Left kidney (tissue), 8 donors: Measurements from ENCODE around the gene CASZ1. TPM values are rescaled to one million over a fixed set of nuclear protein-coding genes. Genes with fewer than 3 reads are reported as not detected.

ENCODE experiments used
- DNase-seq: peaks from one replicate; pipeline ENCODE4 v3.0.0-alpha.2; 2013
- long read RNA-seq, 8 donors: transcript quantifications; one replicate each; lab custom pipeline, GENCODE V29; 2026
- polyA plus RNA-seq: library from polyadenylated mRNA; unstranded; fragments of 120-200 nt; gene quantifications from one replicate; pipeline ENCODE4 v1.2.1, GENCODE V29; 2013; ENCODE audit not compliant: insufficient read length

CASZ1 gene, protein sequence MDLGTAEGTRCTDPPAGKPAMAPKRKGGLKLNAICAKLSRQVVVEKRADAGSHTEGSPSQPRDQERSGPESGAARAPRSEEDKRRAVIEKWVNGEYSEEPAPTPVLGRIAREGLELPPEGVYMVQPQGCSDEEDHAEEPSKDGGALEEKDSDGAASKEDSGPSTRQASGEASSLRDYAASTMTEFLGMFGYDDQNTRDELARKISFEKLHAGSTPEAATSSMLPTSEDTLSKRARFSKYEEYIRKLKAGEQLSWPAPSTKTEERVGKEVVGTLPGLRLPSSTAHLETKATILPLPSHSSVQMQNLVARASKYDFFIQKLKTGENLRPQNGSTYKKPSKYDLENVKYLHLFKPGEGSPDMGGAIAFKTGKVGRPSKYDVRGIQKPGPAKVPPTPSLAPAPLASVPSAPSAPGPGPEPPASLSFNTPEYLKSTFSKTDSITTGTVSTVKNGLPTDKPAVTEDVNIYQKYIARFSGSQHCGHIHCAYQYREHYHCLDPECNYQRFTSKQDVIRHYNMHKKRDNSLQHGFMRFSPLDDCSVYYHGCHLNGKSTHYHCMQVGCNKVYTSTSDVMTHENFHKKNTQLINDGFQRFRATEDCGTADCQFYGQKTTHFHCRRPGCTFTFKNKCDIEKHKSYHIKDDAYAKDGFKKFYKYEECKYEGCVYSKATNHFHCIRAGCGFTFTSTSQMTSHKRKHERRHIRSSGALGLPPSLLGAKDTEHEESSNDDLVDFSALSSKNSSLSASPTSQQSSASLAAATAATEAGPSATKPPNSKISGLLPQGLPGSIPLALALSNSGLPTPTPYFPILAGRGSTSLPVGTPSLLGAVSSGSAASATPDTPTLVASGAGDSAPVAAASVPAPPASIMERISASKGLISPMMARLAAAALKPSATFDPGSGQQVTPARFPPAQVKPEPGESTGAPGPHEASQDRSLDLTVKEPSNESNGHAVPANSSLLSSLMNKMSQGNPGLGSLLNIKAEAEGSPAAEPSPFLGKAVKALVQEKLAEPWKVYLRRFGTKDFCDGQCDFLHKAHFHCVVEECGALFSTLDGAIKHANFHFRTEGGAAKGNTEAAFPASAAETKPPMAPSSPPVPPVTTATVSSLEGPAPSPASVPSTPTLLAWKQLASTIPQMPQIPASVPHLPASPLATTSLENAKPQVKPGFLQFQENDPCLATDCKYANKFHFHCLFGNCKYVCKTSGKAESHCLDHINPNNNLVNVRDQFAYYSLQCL (N-terminal part only)
- polyA plus RNA-seq, result 18.0 TPM
- long read RNA-seq, donor 1, partial matches to known transcripts, result 5 of 6 reads
- long read RNA-seq, donor 1, other reads (novel, unspliced or antisense), result 0 of 6 reads
- long read RNA-seq, donor 2, result 0 reads
- long read RNA-seq, donor 3, result 0 reads
- long read RNA-seq, donor 4, partial matches to known transcripts, result 0 of 1 reads
- long read RNA-seq, donor 4, other reads (novel, unspliced or antisense), result 0 of 1 reads
- long read RNA-seq, donor 5, result 0 reads
- long read RNA-seq, donor 6, result 0 reads
- long read RNA-seq, donor 7, result 0 reads
- long read RNA-seq, donor 8, result 0 reads

DNA sequence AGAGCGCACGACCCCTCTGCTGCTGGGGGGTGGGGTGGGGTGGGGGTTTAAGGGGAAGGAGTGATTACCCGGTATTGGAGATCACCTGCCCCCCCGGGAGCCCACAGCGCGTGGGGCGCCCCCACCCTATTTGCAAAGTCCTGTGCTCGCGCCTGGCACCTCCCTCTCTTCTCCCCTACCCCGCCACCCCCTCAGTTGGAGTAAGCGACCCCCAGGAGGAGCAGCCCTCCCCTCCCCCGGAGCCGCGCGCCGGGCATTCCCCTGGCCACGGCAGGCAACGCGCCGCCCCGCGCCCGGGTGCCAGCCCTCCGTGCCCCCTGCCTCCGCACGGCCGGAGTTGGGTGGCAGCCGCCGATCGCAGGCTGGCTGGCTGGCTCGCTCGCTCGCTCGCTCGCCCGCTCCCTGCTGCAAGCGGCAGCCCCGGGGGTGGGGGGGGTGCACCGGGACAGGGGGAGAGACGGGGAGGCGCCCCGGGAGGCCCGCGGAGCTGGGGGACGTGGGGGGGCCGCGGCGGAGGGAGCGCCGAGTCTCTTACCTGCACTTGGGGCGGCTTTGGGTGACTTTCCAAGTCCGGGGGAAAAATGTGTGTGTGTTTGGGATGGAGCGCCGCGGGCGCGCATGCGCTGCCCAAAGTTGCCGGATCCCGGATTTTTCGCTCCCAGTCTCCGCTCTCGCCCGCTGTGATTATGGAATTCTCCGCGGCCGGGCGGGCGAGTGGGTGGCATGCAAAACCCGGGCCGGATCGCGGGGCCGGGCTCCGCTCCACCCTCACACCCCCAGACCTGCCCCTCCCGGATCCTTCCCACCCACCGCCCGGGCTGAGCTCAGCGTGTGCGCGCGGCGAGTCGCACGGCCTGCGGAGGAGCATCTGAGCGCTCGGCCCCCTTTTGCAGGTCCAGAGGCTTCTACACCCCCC, at the start of gene CASZ1:
Gene CASZ1, minus strand, starts transcription at position 618 of the 916 bp plus-strand sequence. CDS start 102,757 bp downstream, outside the sequence.
- peak; percentile 89 for DNase-seq

DNA sequence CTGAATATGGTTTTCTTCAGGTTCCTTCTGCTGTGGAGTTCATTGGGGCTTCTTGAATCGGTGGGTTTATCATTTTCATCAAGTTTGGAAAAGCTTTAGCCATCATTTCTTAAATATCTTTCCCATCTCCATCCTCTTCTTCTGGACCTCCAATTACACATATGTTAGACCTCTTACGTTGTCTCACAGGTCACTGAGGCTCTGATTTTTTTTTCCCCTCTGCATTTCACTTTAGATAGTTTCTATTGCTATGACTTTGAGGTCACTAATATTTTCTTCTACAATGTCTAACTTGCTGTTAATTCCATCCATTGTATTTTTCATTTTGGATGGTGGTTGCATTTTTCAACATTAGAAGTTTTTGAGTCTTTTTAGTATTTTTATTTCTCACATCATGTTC, 47.3 kb upstream of the CASZ1 start:
- DNase-seq, result no peak

DNA sequence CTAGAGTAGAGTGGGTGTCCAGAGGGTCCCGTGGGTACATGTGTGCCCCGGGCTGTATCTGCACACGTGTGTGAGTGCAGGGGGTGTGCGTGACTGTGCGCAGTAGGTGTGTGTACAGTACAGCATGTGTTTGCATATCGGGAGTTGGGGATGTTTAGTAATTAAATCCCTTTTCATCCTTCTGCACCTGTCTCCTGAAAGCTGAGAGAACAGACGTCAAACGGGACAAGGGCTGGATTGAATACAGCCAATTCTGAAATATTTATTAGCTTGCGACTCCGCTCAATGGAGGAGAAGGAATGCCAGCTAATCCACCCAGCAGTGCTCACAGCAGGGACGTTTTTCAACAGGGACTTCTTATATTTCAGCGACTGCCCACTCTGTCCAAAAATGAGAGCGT, 44.7 kb upstream of the CASZ1 start:
- no peak for DNase-seq

DNA sequence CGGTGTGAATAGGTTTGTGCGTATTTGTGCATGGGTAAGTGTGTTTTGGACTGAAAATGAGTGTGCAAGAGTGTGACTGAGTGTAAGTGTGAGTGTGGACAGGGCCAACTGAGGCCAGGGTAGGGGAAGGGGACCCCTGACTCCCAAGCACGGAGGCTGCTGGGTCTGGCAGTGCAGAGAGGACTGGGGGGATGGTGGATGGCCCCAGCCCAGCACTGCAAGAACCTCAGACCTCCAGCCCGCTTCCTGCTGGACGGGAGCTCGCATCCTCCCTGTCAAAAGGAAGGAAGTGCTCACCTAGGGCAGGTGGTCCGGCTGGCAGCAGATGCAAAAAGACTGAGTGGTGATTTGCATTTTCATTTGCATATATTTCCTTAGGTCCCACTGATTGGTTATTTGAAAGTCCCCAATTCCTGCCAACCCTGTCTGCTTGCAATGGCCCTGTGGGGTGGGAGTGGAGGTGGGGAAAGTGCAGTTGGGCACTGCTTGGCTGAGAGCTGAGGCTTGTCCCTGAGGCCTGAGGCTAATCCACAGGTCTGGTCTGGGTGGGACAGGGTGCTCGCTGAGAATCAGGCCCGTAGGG, 42.8 kb upstream of the CASZ1 start:
- no peak for DNase-seq

DNA sequence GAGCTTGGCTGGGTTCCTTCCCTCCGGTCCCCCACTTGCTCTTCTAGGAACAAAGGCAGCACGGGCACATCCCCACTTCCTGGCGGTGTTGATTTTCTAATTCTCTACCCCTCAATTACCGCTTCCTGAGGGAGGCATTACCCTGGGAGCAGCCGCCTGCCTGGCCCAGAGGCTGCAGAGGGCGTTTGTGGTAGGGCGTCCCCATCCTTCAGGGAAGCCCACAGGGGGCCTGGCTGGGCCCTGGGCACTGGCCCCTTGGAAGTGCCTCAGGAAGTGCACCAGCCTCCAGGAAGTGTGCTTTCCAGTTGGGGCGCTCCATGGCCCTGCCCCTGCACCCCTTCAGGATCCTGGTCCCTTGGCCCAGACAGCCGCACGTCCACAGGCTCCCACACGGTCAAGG, 42.1 kb upstream of the CASZ1 start:
- no peak for DNase-seq

DNA sequence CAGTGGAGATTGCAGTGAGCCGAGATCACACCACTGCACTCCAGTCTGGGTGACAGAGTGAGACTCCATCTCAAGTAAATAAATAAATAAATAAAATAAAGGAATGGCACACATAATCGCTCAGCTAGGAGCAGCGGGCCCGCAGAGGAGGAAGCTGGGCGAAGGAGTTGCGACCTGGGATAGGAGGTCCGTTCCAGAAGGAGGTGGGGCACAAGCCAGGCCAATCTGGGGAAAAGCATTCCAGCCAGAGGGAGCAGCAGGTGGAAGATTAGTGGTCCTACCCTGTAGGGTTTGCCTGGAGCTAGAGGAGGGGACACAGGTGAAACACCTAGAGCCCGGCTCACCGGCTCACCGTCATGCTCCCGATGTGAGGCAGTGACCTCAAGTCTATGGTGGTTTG, 40.3 kb upstream of the CASZ1 start:
- DNase-seq, result no peak

DNA sequence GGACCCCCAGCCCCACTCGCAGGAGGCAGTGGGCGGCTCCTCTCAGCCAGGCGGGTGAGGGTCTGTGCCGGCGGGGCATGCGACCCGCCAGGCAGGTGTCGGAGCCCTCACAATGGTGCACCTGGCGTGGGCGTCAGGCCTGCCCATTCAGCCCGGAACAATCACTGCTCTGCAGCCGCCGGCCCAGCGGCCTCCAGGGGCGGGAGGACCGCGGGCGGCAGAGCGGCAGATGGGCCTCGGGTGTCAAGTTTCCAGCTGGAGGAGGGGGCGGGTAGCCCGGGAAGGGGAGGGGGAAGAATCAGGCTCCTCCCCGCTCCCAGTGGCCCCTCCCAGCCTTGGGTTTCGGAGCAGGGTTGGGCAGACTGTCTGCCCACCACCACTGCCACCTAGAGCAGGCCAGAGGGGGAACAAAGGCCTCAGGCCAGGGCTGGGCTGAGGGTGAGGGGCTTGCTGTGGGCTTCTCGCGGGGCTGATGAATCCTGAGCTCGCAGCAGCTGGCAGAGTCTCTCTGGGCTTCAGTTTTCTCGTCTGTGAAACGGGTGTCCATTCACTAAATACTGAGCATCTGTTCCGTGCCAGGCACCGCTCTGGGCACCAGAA, 39.5 kb upstream of the CASZ1 start:
- peak; percentile 88 for DNase-seq

DNA sequence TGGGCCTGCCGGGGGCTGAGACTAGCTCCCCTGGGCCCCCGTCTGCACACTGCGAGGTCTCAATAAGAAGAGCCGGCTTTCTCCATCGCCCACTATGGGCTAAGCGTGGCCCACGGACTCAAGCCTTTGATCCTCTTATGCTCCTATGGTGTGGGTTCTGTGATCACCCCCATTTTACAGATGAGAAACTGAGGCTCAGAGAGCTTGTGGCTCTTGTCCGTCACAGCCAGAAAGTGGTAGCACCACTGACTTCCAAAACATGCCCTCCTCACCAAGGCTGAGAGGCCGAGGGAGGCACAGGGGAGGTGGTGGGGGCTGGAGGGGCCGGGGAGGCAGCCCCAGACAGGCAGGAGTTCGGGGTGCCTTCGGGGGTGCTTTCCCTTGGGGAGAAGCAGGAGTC, 39.0 kb upstream of the CASZ1 start:
- no peak for DNase-seq

DNA sequence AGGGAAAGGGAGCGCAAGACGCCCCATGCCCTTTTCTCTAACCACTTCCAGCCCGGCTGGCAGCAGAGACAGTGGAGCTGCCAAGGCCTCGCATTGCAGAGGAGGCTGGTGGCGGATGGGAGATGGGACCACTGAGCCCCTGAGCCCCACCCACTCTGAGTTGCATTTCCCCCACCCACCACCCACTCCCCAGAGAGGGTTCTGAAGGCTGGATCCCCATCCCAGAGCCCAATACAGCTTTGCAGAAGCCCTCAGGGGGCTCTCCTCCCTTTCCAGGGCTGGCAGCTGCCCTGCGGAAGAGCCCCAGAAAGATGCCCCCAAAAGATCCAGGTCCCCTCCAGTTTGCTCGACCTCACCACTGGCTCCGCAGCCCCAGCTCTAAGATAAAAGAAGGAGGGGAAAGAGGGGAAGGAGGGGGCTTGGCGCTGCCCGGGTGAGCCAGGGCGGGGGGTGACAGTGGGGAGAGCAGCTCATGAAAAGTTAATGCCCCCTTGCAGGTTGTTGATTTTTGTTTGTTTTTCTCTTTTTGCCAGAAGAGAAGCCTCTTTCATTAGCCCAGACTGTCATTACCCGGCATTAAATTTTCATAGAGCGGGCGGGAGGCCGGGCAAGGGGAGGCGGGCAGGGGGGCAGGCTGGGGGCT, 38.4 kb upstream of the CASZ1 start:
- DNase-seq, result no peak

DNA sequence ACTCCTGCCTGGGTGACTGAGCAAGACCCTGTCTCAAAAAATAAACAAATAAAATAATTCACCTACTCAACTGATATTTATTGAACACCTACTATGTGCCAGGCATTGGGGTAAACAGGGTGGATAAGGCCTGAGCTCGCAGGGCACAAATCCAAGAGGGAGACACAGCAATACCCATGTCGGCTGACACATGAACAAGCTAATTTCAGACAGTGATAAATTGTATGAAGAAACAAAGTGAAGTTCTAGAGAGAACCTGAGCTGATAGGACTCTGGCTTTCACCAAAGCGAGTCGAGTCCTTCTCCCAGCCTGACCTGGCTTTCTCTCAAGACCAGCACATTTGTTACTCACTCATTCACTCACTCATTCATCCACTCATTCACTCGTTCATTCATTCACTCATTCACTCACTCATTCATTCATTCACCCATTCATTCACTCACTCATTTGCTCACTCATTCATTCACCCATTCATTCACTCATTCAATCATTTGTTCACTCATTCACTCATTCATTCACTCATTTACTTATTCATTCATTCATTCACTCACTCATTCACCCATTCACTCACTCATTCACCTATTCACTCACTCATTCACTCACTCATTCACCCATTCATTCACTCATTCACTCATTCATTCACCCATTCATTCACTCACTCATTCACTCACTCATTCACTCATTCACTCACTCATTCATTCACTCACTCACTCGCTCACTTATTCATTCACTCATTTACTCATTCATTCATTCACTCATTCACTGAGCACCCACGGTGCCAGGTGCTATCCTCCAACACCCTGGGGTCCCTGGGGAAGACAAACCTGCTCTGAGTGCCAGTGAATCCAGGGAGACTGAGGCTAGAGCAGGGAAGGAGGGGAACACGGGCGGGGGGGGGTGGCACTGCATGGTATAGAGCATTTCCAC, 37.4 kb upstream of the CASZ1 start:
- no peak for DNase-seq

DNA sequence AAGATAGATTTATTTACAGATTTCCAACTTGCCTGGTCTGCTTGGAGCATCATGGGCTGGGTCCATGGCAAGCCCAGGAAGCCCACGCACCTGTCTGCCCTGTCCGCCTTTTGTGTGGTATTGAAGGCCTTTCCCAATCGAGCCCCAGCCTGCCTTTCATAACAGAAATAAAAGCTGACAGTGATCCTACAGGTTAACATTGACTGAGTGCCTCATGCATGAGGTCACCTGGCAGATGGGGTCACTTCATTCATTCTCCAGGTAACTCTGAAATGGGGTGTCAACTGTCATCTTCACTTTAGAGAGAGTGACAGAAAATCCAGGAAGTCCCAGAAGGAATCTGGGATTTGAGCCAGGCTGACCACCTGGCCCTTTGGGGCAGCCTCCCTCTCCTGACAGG, 36.3 kb upstream of the CASZ1 start:
- no peak for DNase-seq

DNA sequence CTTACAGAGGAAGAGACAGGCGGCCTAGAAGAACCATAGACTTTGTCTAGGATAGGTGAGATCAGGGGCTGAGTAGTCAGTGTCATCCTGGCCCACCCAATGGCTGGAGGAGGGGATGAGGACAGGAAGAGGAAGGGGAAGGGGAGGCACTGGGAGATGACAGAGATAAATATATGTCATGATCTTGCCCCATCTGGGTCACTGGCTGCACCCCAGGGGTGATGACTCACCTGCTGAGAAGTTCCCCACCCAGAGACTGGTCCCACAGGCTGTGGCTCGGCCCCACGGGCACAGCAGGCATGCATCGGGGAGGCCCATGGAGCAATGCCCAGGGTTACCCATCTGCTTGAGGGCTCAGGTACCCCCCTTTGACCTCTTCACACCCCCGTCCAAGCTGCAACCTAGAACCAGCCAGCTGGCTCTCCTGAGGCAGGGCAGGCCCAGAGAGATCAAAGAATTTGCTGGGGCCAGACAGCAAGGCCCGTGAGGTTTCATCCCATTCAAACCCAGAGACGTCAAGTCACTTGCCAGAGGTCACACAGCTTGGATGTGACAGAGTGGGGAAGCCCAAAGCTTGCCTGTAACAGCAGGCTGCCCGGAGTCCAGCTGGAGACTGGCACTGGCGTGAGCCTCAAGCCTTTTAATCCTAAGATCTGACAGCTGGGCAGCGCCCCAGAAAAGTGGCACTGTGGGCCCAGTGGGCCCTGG, 34.7 kb upstream of the CASZ1 start:
- DNase-seq, result no peak

DNA sequence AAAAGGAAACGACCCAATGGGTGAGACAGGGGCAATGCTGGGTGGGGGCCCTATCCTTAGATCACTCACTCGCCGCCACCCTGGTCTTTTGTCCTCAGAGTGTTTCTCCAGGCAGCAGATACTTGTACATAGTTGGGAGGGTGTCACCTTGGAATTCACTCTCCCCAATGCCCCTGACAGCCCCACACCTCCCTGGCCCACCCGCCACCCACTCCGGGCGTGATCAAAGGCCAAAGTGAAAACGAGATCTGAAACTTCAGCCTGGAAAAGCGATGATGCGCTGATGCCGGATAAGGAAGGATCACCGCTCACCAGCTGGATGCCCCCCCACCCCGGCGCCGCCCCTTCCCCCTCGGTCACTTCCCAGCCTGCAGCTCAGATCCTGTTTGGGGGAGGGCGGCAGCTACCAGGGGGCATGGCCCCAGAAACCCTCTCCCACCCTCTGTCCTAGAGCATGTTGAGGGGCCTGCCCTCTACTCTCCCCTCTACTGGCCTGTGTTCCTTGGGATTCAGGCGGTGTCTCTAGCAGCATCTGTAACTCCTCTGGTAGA, 33.6 kb upstream of the CASZ1 start:
- no peak for DNase-seq

DNA sequence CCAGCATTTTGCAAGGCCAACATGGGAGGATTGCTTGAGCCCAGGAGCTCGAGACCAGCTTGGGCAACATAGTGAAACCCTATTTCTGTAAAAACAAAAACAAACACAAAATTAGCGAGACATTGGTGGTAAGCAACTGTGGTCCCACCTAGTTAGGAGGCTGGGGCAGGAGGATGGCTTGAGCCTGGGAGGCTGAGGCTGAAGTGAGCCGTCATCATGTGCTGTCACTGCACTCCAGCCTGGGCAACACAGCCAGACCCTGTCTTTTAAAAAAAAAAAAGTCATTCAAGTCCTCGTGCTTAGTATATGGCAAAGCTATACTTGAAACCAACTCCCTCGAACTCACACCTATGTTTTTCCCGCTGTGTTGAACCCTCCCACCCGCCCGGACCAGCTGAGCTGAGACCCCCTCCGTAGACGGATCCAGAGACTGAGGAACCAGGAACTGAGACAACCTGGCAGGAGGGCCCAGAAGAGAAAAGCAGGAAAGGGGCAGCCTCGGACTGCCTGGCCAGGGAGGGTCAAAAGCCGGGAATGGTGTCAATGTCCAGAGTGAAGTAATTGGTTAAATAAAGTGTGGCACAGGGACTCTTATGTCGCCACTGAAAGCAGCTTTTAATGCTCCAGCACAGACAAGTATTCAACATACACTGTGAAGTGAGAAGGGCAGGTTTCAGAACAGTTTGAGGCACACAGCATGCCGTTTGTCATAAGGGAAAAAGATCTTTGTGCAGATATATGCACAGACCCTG, 32.8 kb upstream of the CASZ1 start:
- DNase-seq, result no peak

DNA sequence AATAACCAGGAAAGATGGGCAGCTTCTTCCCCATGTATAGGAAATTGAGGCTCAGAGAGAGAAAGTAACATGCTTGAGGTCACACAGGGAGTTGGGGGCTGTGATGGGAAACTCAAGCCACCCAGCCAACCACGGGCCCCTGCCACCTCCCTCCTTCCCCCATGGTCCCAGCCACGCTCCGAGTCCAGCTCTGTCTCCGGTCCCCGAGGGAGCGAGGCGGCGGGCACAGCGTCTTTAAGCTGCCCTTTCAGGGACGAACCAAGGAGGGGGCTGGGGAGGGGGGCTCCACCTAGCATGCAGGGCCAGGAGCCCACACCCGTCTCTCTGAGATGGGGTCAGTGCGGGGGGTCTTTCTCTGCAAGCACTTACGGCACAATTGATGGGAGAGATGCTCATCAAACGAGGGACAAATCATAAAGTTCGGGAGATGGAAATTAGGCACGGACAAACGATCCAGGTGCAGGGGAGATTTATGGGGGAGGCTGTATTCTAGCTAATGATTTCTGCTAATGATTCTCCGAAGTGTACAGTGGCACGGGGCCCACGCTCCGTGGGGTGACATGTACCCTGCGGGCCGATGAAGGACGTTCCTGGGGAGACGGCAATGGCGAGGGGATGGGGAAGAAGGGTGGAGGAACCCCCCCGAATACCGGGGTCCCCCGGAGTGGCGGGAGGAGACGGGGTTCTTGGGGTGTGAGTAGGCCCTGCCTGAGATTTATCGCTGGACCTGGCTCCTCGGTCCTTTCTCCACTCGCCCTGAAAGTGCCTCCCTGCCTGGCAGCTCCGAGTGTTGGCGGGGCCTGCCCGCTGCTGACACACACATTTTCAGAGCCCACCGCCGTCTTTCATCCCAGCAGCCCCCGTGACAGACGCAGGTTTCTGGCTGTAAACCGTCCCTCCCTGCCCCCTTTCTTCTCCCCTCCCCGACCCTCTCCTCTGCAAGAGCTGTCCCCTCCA, 31.2 kb upstream of the CASZ1 start:
- no peak for DNase-seq
